Adrenal gland (tissue), 5 donors: ENCODE measurements around the gene CNTN2.

ENCODE experiments used
- POLR2A ChIP-seq, 2 donors: fragments of 450-650 bp; IDR thresholded peaks; one replicate each; pipeline ENCODE4 v1.6.1; 2017; ENCODE audit warnings: antibody characterized with exemption in 2 of 2, mild to moderate bottlenecking in 2 of 2, moderate library complexity in 1 of 2
- TF ChIP-seq, protein P1 (sequence below), 6 experiments: fragments of 450-650 bp in 4 of 6; fragments of 200-600 bp in 2 of 6; sonication (generic) in 1 of 6; IDR thresholded peaks; 1 replicate in 5 of 6; 2 replicates in 1 of 6; pipeline versions ENCODE4 v1.5.1 to v1.8.0; 2016 to 2021; ENCODE audit warnings: antibody characterized with exemption in 6 of 6, mild to moderate bottlenecking in 2 of 6, moderate library complexity in 1 of 6
- donor health status: DM: no; HTN: no; CAD: no.

DNA sequence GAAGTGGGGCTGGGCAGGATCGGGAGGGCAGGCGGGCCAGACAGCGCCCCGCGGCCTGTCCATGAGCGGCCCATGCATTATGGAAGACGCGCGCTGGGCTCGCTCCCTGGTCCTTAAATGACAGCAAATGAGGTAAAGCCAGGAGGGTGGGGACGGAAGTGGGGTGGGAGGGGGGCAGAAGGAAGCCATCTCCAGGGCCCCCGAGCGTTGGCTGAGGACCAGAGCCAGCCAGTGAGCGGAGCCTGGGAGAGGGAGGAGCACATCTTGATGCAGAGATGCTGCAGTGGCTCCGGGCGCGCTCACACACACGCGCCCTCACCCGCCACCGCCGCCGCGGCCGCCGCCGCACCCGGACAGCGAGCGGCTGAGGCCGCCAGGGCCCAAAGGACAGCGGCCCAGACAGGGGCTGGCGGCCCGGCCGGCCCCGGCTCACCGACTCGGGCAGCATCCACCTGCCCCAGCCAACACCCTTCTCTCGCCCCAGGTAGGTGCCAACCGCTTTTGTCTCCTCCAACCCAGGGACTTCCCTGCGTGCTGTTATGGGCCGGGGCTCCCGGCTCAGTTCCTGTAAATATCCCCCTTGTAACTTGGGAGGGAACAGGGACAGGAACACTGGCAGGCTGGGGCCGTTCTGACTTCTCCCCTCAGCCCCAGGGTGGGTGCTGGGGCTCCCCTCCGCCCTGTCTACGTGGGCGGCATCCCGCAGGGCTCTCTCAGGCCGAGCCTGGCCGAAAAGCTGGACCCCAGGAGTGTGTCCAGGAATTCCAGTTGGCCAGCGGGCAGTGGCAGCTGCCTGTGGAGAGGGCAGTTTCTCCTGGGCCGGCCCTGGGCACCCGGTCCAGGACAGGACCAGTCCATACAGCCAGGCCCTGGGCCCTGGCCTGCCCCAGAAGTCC is at the start of gene CNTN2:
- TF ChIP-seq, protein P1, sequence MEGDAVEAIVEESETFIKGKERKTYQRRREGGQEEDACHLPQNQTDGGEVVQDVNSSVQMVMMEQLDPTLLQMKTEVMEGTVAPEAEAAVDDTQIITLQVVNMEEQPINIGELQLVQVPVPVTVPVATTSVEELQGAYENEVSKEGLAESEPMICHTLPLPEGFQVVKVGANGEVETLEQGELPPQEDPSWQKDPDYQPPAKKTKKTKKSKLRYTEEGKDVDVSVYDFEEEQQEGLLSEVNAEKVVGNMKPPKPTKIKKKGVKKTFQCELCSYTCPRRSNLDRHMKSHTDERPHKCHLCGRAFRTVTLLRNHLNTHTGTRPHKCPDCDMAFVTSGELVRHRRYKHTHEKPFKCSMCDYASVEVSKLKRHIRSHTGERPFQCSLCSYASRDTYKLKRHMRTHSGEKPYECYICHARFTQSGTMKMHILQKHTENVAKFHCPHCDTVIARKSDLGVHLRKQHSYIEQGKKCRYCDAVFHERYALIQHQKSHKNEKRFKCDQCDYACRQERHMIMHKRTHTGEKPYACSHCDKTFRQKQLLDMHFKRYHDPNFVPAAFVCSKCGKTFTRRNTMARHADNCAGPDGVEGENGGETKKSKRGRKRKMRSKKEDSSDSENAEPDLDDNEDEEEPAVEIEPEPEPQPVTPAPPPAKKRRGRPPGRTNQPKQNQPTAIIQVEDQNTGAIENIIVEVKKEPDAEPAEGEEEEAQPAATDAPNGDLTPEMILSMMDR (IDR thresholded peaks at IDR 0.05) = no peak
- no peak for TF ChIP-seq POLR2A (IDR thresholded peaks at IDR 0.05)
